HG03060 (cell line): ENCODE data around the gene CCNC.

Experiments used
- ATAC-seq: cut with Tn5 transposase; IDR thresholded peaks from one replicate; pipeline ENCODE4 v1.9.1; 2021; ENCODE audit warnings: low read depth, moderate number of reproducible peaks; ENCODE audit not compliant: unreplicated experiment

CCNC gene

GRCh38 chr6:99550046-99550748 lies 18.3 kb downstream of the CCNC start:
- no peak for ATAC-seq

GRCh38 chr6:99548706-99549105 lies 19.8 kb downstream of the CCNC start:
- ATAC-seq = no peak

- no peak for ATAC-seq
Measured at GRCh38 chr6:99547526-99547925, 20.9 kb downstream of the CCNC start.

- ATAC-seq = no peak
Measured at GRCh38 chr6:99545442-99545841, 23.0 kb downstream of the CCNC start.

GRCh38 chr6:99543968-99544367 lies 24.5 kb downstream of the CCNC start:
- ATAC-seq = no peak

GRCh38 chr6:99530627-99531026 lies 37.8 kb downstream of the CCNC start:
- no peak for ATAC-seq

- no peak for ATAC-seq
Measured at GRCh38 chr6:99522531-99522930, 45.9 kb downstream of the CCNC start.

GRCh38 chr6:99521633-99522151 lies 46.8 kb downstream of the CCNC start:
- ATAC-seq = peak; percentile 9

- ATAC-seq = peak; percentile 94
Measured at GRCh38 chr6:99520855-99521632, 47.4 kb downstream of the CCNC start.

GRCh38 chr6:99519446-99519845 lies 49.0 kb downstream of the CCNC start:
- no peak for ATAC-seq

GRCh38 chr6:99514089-99514488 lies 54.4 kb downstream of the CCNC start:
- ATAC-seq = no peak

- no peak for ATAC-seq
Measured at GRCh38 chr6:99512033-99512432, 56.4 kb downstream of the CCNC start.

GRCh38 chr6:99507648-99508047 lies 60.8 kb downstream of the CCNC start:
- no peak for ATAC-seq

- no peak for ATAC-seq
Measured at GRCh38 chr6:99501762-99502161, 66.7 kb downstream of the CCNC start.

GRCh38 chr6:99498421-99498820 lies 70.0 kb downstream of the CCNC start:
- ATAC-seq = no peak

GRCh38 chr6:99495466-99495865 lies 73.0 kb downstream of the CCNC start:
- ATAC-seq = no peak
